CD4-positive, alpha-beta T cell treated with Interleukin-6 at 100 ng/mL for 8 hours (primary cell): Measurements from ENCODE around the gene TECR.
"Not testable (repeated sequence)": the region's sequence is repeated elsewhere in the genome, so short reads cannot be mapped to it uniquely, and the experiment has no call there.

Source experiments
- DNase-seq: peaks from one replicate; pipeline ENCODE4 v3.0.0-alpha.2; 2020; ENCODE audit warnings: mixed read lengths, low spot score

Gene TECR

GRCh38 chr19:14585187-14585586, 55.8 kb downstream of the TECR start:
- not testable (repeated sequence) for DNase-seq

GRCh38 chr19:14589433-14589832, 60.0 kb downstream of the TECR start:
- not testable (repeated sequence) for DNase-seq

- DNase-seq, result no peak
Observed at GRCh38 chr19:14595558-14595957, 66.2 kb downstream of the TECR start.

- no peak for DNase-seq
Observed at GRCh38 chr19:14599548-14600147, 70.3 kb downstream of the TECR start.

- DNase-seq, result no peak
Observed at GRCh38 chr19:14603990-14604387, 74.6 kb downstream of the TECR start.

- DNase-seq, result no peak
Observed at GRCh38 chr19:14606627-14607026, 77.2 kb downstream of the TECR start.

GRCh38 chr19:14611051-14611450, 81.7 kb downstream of the TECR start:
- no peak for DNase-seq

GRCh38 chr19:14612242-14612641, 82.8 kb downstream of the TECR start:
- not testable (repeated sequence) for DNase-seq

GRCh38 chr19:14612657-14613056, 83.3 kb downstream of the TECR start:
- no peak for DNase-seq

- not testable (repeated sequence) for DNase-seq
Observed at GRCh38 chr19:14613399-14614098, 84.2 kb downstream of the TECR start.

- no peak for DNase-seq
Observed at GRCh38 chr19:14614099-14614412, 84.7 kb downstream of the TECR start.
